GM21737 (cell line): ENCODE data around the gene FAH.
A peak's percentile ranks its signal among the peaks of the same experiment; 100 is the strongest.

Experiments used
- ATAC-seq: cut with Tn5 transposase; IDR thresholded peaks from one replicate; pipeline ENCODE4 v1.9.1; 2021; ENCODE audit warnings: mild to moderate bottlenecking, moderate library complexity; ENCODE audit not compliant: unreplicated experiment

Gene FAH

GRCh38 chr15:80171787-80172186 is 19.0 kb downstream of the FAH start:
- no peak for ATAC-seq

GRCh38 chr15:80172401-80172800 is 19.6 kb downstream of the FAH start:
- ATAC-seq = no peak

GRCh38 chr15:80173022-80173759 is 20.4 kb downstream of the FAH start:
- ATAC-seq = peak; percentile 77

DNA sequence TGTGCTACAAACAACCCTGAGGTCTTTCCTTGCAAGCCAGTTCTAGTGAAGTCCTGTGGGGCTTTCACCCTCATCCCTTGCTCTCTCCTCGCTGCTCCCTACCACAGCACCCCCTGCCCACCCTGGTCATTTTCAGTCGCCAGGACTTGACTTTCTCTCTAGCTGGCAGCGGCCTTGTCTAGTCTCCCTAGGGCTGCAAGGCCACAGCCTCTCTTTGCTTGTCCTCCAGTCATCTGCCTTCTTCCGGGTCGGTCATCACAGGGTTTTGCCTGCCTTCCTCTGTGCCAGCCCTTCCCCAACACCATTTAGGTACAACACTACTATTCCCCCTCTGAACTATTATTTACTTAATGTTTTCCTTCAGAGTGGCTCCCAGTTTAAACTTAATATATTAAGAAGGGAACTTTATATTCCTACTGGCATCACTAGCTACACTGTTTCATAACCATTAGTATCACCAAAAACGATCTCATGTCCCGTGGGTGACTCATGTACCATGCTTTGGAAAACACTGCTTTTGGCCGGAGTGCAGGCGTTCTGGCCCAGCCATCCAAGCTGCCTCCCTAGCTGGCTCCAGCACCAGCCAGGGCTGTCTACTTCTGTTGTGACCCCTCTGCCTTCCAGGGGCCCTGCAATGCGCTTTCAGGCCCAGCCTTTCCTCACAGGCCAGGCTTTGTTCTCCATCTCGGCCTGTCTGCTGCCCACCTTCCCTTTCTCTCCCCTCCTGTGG is 21.4 kb downstream of the FAH start:
- no peak for ATAC-seq

DNA sequence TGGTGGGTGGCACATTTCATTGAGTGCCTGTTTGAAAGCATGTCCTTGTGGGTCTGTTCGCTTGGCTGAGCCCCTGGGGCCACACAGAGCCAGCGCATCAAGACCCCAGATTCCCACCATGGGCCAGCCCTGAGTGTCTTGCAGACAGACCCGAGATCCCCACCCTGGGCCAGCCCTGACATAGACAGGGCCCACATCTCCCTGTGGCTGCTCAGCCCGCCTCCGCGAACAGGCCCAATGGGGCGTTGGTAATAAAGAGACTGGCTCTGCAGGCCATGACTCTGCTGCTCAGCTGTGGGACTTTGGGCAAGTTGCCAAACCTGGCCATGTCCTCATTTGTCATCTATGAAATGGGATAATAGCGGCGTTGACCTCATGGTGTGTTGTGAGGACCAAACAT is 22.6 kb downstream of the FAH start:
- no peak for ATAC-seq

DNA sequence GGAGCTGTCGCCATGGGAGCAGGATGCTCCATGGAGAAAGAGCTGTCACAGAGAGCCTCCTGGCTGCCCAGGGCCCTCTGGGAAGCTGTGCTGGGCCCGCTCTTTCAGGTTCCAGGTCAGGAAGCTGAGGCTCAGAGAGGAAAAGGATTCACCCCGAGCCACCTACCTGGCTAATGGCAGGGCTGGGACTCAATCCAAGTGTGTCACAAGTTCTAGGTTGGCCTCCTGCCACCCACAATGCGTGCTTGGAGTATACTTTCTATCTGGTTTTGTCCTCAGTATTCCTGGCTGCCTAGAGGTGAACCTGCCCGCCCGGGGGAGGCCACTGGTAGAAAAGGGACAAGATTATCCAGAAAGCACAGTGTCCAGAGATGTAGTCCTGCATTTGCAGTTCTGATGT is 23.6 kb downstream of the FAH start:
- no peak for ATAC-seq

DNA sequence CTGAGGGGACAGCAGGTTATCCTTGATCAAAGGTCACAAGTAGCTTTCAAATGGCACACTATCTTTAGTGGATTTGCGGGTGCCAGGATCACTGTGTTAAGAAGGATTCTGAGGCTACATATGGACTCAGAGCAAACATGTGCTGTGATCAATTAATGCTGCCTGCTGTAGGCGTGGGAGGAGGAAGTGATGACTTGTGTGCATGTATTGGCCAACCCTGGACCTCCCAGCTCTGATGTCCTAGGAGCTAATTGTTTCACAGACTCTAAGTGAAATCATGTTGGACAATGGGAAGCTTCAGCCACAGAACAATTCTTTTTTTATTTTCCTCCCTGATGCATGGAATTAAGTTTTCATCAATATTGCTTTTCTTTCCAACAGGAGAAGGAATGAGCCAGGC is 24.4 kb downstream of the FAH start:
- ATAC-seq = no peak

DNA sequence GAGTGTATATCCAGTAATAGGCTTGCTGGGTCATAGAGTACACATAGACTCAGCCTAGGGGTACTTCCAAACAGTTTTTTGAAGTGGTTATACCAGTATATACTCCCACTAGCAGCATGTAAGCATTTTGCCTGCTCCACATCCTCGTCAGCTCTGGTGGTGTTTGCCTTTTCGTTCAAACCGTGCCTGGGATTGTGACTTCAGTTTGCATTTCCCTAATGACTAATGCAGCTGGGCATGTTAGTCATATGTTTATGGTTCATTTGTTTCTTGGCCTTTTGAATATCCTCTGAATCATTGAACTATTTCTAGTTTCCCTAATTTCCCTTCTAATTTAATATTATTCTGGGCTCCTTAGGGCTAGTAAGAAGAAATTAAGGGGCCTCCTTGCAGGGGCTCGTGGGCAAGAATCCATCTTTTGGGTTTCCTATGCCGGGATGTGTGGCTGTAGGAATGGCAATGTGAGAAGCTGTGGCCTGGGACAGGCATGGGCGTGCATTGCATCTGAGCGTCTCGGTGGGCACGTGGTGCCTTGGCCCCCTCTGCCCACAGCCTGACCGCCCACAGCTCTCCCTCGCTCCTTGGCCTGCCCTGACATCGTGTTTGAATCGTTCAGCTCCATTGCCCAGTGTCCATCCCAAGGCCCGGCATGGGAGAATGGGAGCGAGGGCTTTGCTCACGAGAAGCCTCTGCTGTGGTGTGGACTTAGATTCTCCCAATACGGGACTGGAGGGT is 26.4 kb downstream of the FAH start:
- no peak for ATAC-seq

GRCh38 chr15:80179935-80180334 is 27.1 kb downstream of the FAH start:
- ATAC-seq = no peak

DNA sequence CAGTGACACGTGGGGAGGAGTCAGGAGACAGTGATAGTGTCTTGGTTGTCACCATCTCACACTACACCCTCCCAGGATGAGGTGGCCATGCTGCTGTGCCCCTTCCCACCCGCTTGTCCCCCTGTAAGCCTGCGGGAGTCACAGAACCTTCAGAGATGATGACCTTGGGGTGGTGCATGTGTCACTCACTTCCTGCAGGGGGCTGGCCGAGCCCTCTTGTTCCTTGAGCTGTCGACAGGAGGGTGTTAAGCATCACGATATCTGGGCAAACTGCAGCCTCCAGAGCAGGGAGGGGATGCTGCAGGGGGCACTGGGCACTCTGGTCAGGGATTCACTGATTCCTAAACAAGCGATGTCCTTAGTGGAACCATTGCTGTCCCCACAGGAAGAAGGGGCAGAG is 27.7 kb downstream of the FAH start:
- no peak for ATAC-seq

GRCh38 chr15:80180986-80181385 is 28.2 kb downstream of the FAH start:
- ATAC-seq = no peak

- ATAC-seq = no peak
These were observed 29.9 kb downstream of the FAH start for GRCh38 chr15:80182611-80183261.

GRCh38 chr15:80183306-80183705 is 30.5 kb downstream of the FAH start:
- no peak for ATAC-seq

GRCh38 chr15:80183886-80184285 is 31.1 kb downstream of the FAH start:
- no peak for ATAC-seq

GRCh38 chr15:80184554-80184953 is 31.8 kb downstream of the FAH start:
- ATAC-seq = no peak

DNA sequence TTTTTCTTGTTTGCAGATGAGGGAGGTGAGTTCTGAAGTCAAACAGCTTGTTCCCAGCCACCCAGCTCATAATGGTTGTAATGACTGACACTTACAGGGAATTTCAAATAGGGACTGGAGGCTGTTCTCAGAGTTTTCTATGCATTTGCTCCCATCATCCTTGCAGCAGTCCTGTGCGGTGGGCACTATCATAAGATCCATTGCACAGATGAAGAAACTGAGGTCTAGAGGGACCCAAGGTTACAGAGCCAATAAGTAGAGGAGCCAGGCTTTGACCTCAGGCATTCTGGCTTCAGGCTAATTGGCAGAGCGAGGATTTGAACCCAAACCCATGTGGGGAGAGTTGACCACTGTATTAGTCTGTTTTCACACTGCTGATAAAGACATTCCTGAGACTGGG is 32.4 kb downstream of the FAH start:
- no peak for ATAC-seq

DNA sequence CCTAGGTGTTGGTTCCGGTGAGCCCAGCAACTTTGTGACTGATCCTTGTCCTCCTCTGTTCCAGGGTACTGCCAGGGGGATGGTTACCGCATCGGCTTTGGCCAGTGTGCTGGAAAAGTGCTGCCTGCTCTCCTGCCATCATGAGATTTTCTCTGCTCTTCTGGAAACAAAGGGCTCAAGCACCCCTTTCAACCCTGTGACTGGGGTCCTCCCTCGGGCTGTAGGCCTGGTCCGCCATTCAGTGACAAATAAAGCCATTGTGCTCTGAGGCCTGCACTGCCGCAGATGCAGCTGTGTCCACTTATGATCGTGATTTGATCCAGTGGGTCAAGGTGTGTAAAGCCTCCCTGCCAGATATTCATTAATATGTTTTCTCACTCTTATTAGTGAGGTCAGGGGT is 33.3 kb downstream of the FAH start:
- ATAC-seq = no peak

- no peak for ATAC-seq
These were observed 33.8 kb downstream of the FAH start for GRCh38 chr15:80186597-80186996.

- no peak for ATAC-seq
These were observed 35.5 kb downstream of the FAH start for GRCh38 chr15:80188251-80188650.

GRCh38 chr15:80191198-80191597 is 38.4 kb downstream of the FAH start:
- ATAC-seq = no peak

DNA sequence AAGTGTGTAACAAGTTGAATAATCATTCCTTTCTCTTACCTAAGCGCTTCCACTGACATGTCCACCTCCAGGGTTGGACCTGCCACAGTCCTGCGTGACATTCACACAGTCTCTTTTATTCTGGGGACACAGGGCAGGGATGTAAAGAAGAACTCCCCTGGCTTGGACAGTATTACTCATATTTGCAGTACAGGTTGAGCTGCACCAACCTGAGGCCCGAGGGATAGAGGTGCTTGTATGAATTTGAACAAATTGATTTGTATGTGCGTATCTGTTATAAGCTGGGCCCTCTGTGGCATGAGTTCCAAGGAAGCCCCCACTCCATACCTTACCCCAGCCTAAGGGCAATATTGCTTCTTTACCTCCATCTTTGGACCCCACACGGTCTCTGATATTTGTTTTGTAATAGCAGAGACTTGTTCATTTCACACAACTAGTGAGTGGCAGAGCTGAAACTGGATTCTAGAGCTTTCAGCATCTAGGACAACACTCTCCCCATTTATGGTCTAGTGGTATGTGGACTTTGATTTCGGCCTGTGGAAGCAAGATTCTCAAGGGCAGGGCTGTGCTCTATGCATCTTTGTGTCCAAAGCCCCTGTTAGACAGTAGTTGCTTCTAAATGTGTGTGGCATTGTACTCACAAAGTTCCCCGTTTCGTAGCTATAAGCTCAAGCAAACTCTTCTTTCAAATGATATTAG is 39.2 kb downstream of the FAH start:
- ATAC-seq = no peak
